ENCODE results near the gene C17orf113. TPM values are rescaled to one million over a fixed set of nuclear protein-coding genes. Genes with fewer than 3 reads are reported as not detected.

Gene C17orf113
- total and polyA plus RNA-seq, 12 donors: 0.26 to 1.2 (median 0.88) TPM

DNA sequence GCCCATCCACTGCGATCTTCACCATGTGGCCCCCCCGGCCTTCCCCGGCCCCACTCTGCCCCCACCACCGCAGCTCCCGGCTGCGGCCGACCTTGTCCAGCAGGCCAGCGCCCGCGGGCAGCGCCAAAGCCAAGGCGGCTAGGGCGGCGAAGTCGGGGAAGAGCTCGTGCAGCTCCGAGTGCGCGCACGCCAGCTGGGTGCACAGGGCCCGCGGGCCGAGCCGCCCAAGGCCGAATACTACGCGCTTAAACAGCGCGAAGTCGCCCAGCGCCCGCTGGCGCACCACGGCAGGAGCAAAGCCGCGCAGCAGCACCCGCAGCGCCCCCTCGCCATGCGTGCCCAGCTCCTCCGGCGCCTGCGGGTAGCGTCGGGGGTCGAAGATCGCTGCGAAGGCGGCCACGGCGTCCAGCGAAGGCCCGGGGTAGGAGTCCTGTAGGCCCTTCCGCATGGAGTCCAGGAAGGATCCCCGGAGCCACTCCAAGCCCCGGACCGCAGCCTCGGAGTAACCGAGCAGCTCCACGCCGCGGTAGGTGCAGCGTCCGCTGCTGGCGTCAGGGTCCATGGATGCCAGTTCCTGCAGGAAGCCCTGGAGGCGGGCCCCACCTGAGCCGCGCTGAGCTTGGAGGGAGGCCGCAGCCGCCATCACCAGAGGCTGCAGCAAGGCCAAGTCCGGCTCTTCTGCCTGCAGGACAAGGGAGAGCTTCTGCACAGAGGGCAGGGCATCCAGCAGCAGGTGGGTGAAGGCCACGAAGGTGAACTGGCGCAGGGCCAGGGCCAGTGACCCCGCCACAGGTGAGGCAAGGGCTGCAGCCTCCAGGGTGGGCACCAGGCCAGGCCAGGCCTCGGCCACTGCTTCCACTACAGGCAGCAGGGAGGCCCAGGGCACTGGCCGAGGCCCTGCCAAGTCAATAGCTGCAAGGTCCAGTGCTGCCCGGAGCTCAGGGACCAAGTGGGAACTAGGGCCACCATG, 10.3 kb downstream of the C17orf113 start:
- Histone ChIP-seq H3K4me1 (peaks cover 0 to 10% (median 5%) of the 10 kb centered on the region in 9 donors), H3K27me3 (peaks cover 0 to 31% (median 15%) of the 10 kb centered on the region in 7 donors), H3K4me3 (peak overlapping the region in 7 of 10 donors; percentile 8 to 35 (median 25)), H3K36me3 (peaks cover 0 to 7% (median 0%) of the 10 kb centered on the region in 9 donors), H3K27ac (no peak overlapping the region), H3K9me3 (no peaks in the 10 kb centered on the region)
- DNase-seq (no peak), ATAC-seq (peak in 6 of 8 donors; percentile 14 to 63 (median 24))
- intact Hi-C loops (cut with DNase I): no loop called here
- 36 to 37% methylated on average over 77 of the region's 77 CpGs for WGBS, 2 donors
- TF ChIP-seq, protein P1, sequence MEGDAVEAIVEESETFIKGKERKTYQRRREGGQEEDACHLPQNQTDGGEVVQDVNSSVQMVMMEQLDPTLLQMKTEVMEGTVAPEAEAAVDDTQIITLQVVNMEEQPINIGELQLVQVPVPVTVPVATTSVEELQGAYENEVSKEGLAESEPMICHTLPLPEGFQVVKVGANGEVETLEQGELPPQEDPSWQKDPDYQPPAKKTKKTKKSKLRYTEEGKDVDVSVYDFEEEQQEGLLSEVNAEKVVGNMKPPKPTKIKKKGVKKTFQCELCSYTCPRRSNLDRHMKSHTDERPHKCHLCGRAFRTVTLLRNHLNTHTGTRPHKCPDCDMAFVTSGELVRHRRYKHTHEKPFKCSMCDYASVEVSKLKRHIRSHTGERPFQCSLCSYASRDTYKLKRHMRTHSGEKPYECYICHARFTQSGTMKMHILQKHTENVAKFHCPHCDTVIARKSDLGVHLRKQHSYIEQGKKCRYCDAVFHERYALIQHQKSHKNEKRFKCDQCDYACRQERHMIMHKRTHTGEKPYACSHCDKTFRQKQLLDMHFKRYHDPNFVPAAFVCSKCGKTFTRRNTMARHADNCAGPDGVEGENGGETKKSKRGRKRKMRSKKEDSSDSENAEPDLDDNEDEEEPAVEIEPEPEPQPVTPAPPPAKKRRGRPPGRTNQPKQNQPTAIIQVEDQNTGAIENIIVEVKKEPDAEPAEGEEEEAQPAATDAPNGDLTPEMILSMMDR (IDR thresholded peaks at IDR 0.05): no peak

DNA sequence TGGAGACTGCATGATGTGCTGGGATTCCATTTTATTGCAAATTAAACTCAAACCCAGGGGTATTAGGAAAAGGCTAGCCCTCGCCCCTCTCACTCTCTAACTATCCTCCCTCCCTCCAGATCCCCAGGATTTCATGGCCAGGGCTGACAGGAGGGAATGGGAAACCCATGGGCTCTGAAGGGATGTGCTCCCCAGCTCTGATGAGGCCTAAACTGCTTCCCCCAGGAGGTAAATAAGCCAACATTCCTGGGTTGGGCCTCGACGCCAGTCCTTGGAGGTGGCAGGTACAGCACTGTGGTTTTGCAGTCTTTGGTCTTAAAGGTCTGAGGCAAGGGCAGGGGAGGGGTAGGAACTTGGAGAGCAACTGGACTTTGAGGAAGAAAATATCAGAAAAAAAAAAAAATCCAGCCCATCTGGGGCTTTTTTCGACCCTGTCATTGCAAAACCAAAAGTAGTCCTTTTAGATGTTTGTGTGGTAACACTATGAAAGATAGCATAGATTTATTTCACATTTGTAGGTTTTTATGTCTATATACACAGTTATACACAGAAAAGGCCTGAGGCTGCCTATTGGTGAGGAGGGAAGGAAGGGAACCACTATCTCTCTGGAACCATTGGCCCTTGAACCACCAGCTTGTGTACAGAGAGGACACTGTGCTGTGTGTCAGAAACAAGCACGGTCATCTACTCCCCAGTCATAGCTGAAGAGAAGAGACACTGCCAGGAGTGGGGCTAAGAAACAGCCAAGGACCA, 12.0 kb downstream of the C17orf113 start:
- ATAC-seq (no peak), DNase-seq (no peak)
- TF ChIP-seq, protein P1 (IDR thresholded peaks at IDR 0.05): no peak
- WGBS, 2 donors: 86 to 87% methylated on average over 5 of the region's 5 CpGs
- H3K4me1 ChIP-seq: peaks cover 0 to 10% (median 5%) of the 10 kb centered on the region in 9 donors
- peaks cover 0 to 31% (median 15%) of the 10 kb centered on the region in 7 donors for H3K27me3 ChIP-seq
- peaks cover 0 to 7% (median 0%) of the 10 kb centered on the region in 9 donors for H3K36me3 ChIP-seq
- H3K4me3 ChIP-seq: no peak overlapping the region
- H3K27ac ChIP-seq: no peak overlapping the region
- no peaks in the 10 kb centered on the region for H3K9me3 ChIP-seq
- intact Hi-C loops (cut with DNase I): no loop called here

DNA sequence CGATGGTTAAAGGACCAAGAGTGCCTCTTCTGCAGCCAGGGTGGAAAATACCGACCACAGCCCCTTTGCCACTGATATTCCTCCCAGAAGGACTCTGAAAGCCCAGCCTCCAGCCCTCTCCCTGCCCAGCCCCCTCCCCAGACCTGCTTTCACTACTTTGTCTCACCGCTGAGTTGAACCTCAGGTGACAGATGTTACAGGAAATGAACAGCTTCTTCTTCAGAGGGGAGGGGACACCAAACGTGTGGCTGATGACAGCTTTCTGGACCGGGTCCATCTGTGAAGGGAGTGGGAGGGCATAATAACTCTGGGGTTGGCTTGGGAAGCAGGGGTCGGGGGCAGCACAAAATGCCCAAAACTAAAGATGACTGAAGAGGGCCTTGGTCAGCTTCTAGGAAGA, 16.3 kb downstream of the C17orf113 start:
- TF ChIP-seq, protein P1 (IDR thresholded peaks at IDR 0.05): no peak
- intact Hi-C loops (cut with DNase I): no loop called here
- Histone ChIP-seq H3K4me1 (no peaks in the 10 kb centered on the region), H3K36me3 (no peaks in the 10 kb centered on the region), H3K27ac (no peak overlapping the region), H3K4me3 (no peak overlapping the region), H3K27me3 (peaks cover 0 to 21% (median 3%) of the 10 kb centered on the region in 7 donors), H3K9me3 (no peaks in the 10 kb centered on the region)
- DNase-seq (no peak), ATAC-seq (no peak)
- 45 to 47% methylated on average over 6 of the region's 6 CpGs for WGBS, 2 donors

DNA sequence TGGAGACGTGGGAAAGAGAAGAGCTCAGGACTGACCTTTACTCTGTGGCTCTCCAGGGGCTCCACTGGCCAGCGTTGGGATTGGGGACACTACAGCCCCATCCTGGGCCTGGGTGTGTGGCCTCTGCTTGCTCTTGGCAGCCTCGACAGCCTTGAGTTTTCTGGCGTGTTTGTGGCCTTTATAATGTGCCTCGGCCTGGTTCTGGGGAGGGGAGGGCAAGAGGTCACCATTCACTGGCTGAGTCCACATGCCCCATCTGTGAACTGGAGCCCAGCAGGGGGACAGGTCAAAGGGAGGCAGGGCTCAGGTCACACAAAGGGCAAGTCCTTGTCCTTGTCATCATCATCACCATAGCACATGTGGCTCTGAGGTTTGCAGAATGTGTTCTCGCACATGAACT, 18.8 kb downstream of the C17orf113 start:
- ATAC-seq (peak; percentile 59 to 86 (median 74)), DNase-seq (peak; percentile 54 to 63)
- H3K27ac ChIP-seq: peak overlapping the region in 1 of 10 donors; percentile 35

More for the DNA sequence above, 18.8 kb downstream of the C17orf113 start:
- 57 to 59% methylated on average over 6 of the region's 6 CpGs for WGBS, 2 donors
- Histone ChIP-seq H3K4me3 (no peak overlapping the region), H3K36me3 (no peaks in the 10 kb centered on the region), H3K4me1 (no peaks in the 10 kb centered on the region), H3K9me3 (no peaks in the 10 kb centered on the region), H3K27me3 (peaks cover 0 to 16% (median 2%) of the 10 kb centered on the region in 7 donors)
- intact Hi-C loops (cut with DNase I): no loop called here
- TF ChIP-seq, protein P1 (IDR thresholded peaks at IDR 0.05): no peak
